HG02588 (cell line): ENCODE data around the gene SUB1.

Experiments
- ATAC-seq: cut with Tn5 transposase; IDR thresholded peaks from one replicate; pipeline ENCODE4 v1.9.1; 2021; ENCODE audit warnings: mild to moderate bottlenecking, moderate library complexity; ENCODE audit not compliant: unreplicated experiment

Gene SUB1

GRCh38 chr5:32638309-32638708 is 53.0 kb downstream of the SUB1 start:
- no peak for ATAC-seq

DNA sequence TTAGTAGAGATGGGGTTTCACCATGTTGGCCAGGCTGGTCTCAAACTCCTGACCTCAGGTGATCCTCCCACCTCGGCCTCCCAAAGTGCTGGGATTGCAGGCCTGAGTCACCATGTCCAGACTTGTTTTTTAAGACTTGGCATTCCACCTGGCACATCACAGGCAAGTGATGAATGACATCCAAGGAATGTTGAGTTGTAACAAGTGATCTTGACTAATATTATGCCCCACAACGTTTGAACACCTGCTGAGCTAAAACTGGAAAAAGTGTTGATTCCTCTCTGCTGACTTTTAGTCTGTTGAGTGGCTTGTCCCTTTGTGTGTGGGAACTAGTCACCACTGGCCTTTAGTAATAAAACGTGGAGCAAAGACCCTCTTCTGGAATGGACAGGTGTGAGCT is 54.6 kb downstream of the SUB1 start:
- ATAC-seq: no peak

DNA sequence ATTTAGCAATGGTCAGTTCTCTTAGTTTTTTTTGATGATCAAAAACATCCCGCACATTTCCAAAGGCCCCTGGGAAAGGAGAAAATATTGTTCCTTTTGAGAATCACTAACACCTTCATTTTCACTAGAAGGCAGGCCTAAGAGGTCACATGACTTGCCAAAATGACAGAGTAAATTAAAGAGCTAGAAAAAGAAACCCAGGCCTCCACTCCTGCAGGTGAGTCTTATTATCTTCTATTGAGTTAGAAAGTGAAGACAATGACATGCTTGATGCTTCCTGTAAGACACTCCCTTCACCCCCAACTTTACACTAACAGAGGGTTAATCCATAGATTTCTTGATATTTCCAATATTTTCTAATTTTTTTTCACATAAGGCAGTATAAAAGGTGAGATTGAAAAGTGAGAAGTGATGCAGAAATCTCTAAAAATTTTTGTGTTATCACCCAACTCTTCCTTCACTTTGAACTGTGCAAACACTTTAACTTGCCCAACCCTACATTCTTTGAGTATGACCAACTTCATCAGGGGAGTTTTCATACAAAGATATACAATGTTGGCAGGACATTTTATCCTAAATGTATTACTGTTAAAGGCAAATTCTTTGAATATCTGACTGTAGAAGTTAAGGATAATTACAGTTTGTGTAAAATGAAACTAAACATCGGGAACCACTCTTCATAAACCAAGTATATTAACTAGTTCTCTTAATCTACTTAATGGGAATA is 57.1 kb downstream of the SUB1 start:
- ATAC-seq: no peak

GRCh38 chr5:32645246-32645645 is 59.9 kb downstream of the SUB1 start:
- ATAC-seq: no peak

DNA sequence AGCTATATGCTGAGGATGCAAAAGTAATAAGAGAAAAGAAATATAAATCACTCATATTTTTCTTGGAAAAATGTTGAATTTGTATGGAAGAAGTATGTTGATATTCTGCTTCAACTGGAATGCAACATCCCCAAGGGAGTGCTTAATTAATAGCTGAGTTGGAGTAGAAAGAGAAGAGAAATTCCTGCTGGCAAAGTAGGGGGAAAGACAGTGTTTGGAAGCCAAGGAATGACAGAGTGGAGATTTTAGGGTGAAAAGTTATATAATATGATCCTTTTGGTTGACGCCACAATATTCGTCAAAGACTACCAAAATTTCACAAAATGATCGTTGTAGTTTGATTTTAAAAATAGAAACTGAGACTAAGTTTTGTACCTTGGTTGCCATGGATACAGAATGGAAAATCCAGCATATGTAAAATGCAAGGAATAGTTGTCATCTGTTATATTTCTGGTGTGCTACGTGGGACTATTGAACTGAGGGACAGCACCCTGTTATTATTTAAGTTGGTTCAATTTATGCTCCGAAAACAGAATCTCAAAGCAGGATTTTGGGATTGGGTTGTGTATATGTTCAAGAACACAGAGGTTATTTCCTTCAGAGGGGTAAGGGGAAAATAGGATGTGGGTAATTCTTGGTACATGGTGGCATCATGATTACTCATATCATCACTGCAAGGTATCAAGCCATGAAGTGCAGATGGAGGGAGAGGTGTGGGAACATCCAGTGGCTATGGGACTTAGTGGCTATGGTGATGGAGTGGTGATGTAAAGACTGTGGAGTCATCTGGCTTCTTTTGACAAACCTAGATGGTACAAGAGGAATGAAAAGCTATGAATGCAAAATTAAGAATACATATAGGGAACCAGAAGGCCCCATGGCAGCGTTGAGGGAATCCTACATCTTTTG is 61.0 kb downstream of the SUB1 start:
- no peak for ATAC-seq

GRCh38 chr5:32651088-32651487 is 65.7 kb downstream of the SUB1 start:
- ATAC-seq: no peak

- ATAC-seq: no peak
These were observed 66.3 kb downstream of the SUB1 start for GRCh38 chr5:32651638-32652037.
